Testis (tissue), 2 donors: ENCODE data around the gene FHDC1.

ENCODE experiments used
- CTCF ChIP-seq, 3 experiments: fragments of 450-650 bp in 2 of 3; fragments of 200-600 bp in 1 of 3; sonication (generic) in 1 of 3; IDR thresholded peaks; one replicate each; pipeline ENCODE4 v1.5.1; 2016 to 2019; ENCODE audit warnings: antibody characterized with exemption in 3 of 3, mild to moderate bottlenecking in 2 of 3, moderate library complexity in 1 of 3
- POLR2A ChIP-seq: fragments of 450-650 bp; IDR thresholded peaks from one replicate; pipeline ENCODE4 v1.6.1; 2017; ENCODE audit warnings: antibody characterized with exemption, mild to moderate bottlenecking, moderate library complexity

- TF ChIP-seq CTCF (IDR thresholded peaks at IDR 0.05): no peak
- no peak for TF ChIP-seq POLR2A
Measured at GRCh38 chr4:152967907-152968306, 31.8 kb downstream of the FHDC1 start.
